Prostate gland (tissue), 2 donors: ENCODE measurements around the gene NBPF3. TPM values are rescaled to one million over a fixed set of nuclear protein-coding genes. Genes with fewer than 3 reads are reported as not detected.

Experiments used
- DNase-seq: peaks from one replicate; pipeline ENCODE4 v3.0.0-alpha.2; 2019; ENCODE audit warnings: low spot score
- H3K27ac ChIP-seq, 2 donors: fragments of 200-600 bp; sonication (generic); 2 replicates each; pipeline ENCODE4 v1.5.1; 2017 to 2019
- H3K27me3 ChIP-seq: fragments of 200-600 bp; sonication (generic); replicated peaks from 2 replicates; pipeline ENCODE4 v1.5.1; 2019; ENCODE audit not compliant: insufficient read depth
- H3K36me3 ChIP-seq, 2 donors: fragments of 200-600 bp; sonication (generic); 1 replicate in 1 of 2; 2 replicates in 1 of 2; pipeline versions ENCODE4 v1.5.1 to v1.8.1; 2017 to 2019
- H3K4me1 ChIP-seq: fragments of 200-600 bp; sonication (generic); replicated peaks from 2 replicates; pipeline ENCODE4 v1.5.1; 2019
- H3K4me3 ChIP-seq, 2 donors: fragments of 200-600 bp; sonication (generic); 2 replicates each; pipeline ENCODE4 v1.5.1; 2017 to 2019
- H3K9me3 ChIP-seq: fragments of 200-600 bp; sonication (generic); 2 replicates; pipeline ENCODE4 v1.5.1; 2017
- CTCF ChIP-seq, 4 experiments: fragments of 200-600 bp in 2 of 4; fragments of 450-650 bp in 2 of 4; sonication (generic) in 2 of 4; IDR thresholded peaks; 1 replicate in 3 of 4; 2 replicates in 1 of 4; pipeline ENCODE4 v1.5.1; 2016 to 2019; ENCODE audit warnings: antibody characterized with exemption in 4 of 4, mild to moderate bottlenecking in 2 of 4, moderate library complexity in 2 of 4
- POLR2A ChIP-seq: fragments of 450-650 bp; IDR thresholded peaks from one replicate; pipeline ENCODE4 v1.6.1; 2016; ENCODE audit warnings: antibody characterized with exemption, mild to moderate bottlenecking
- POLR2AphosphoS5 ChIP-seq: sonication (generic); formaldehyde crosslinking; IDR thresholded peaks from one replicate; pipeline ENCODE4 v1.6.1; 2017; ENCODE audit warnings: antibody characterized with exemption
- WGBS: methylation state at CpG from one replicate; pipeline ENCODE4 v1.1.5; 2018; 5-methylcytosine and 5-hydroxymethylcytosine counted together
- intact Hi-C: fragments of 100-400 bp; cut with DNase I; formaldehyde crosslinking; loops from one replicate; pipeline ENCODE4 v1.14.2; 2022
- total RNA-seq, 2 donors: library from RNA; depleted of rRNA; stranded (reverse); fragments of >200 nt; gene quantifications; one replicate each; pipeline ENCODE4 v1.1.0, GENCODE V29; 2016

Gene NBPF3
- total RNA-seq, 2 donors from 2014 or later, result 13.9 to 19.7 TPM

DNA sequence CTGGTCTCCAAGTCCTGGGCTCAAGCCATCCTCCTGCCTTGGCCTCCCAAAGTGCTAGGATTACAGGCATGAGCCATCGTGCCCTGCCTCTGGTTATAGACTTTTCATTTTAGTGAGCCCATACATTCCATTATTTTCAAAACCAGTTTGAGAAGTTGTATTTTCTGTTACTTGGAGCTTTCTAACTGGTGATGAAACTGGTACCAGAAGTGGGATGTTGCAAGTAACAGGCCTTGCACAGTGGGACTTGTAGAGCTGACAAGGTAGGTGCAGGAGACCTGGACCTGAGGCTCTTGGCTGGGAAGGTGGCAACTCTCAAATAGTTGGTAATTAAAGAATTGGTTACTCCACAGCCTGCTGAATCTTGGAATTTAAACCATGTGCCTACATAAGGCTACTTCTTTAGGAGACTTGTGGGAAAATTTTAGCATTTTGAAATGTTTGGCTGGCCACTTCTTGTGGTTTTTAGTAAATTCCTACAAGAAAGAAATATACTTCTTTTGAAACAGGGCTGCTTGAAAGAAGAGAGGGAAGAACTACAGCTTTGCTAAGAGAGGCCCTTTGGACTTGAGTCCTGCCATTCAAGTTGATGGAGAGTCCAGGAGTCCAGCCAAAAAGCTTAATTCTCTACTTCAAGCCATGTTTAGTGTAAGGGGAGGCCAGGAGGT, 59.5 kb downstream of the NBPF3 start:
- WGBS, result 100% methylated on average over 1 of the region's 1 CpG
- TF ChIP-seq POLR2AphosphoS5 (no peak), POLR2A (no peak), CTCF (IDR thresholded peaks at IDR 0.05) (no peak)
- Histone ChIP-seq H3K4me1 (no peaks in the 10 kb centered on the region), H3K27me3 (no peaks in the 10 kb centered on the region), H3K9me3 (no peaks in the 10 kb centered on the region), H3K36me3 (no peaks in the 10 kb centered on the region), H3K27ac (no peak overlapping the region), H3K4me3 (no peak overlapping the region)
- DNase-seq, result no peak
- intact Hi-C loops, result no loop called here

DNA sequence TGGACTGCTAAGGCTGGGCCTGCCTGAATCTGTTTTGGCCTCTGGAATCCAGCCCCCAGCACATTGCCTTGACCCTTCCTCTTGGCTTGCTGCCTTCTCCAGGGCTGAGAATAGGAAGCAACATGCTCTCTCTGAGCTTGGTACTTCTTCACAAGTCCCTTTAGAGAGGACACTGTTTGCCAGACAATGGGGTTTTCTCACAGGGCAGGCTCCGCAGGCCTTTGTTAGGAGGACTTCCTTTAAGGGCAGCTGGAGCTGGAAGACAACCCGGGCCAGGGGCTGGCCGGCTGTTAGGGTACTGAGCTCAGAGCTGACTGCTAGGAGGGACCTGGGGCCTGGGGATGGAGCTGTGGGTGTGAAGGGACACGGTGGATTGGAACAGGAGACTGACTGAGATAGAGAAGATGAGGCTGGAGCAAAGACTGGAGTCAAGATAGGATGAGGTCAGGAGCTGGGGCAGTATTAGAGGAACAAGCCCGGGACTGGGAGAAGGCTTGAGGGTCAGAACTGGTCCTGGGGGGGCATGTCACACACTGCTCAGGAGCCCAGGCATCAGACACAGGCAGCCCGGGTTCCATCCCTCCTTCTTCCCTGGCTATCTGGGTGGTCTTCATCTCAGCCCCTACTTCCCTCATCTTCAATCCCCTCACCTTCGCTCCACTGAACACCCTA, 63.9 kb downstream of the NBPF3 start:
- no peaks in the 10 kb centered on the region for H3K9me3 ChIP-seq
- DNase-seq, result no peak
- H3K36me3 ChIP-seq, result no peaks in the 10 kb centered on the region
- no peak overlapping the region for H3K4me3 ChIP-seq
- H3K27ac ChIP-seq, result no peak overlapping the region
- intact Hi-C loops, result no loop called here
- WGBS, result 64% methylated on average over 7 of the region's 7 CpGs
- H3K4me1 ChIP-seq, result no peaks in the 10 kb centered on the region
- TF ChIP-seq POLR2AphosphoS5 (no peak), CTCF (IDR thresholded peaks at IDR 0.05) (no peak), POLR2A (no peak)
- no peaks in the 10 kb centered on the region for H3K27me3 ChIP-seq

GRCh38 chr1:21506804-21507203, 66.9 kb downstream of the NBPF3 start:
- intact Hi-C loops, result loop anchor here (5.0 kb wide), 1 partner anchor 65 kb away; no protein-coding TSS in a partner anchor
- no peaks in the 10 kb centered on the region for H3K4me1 ChIP-seq
- no peaks in the 10 kb centered on the region for H3K27me3 ChIP-seq
- WGBS, result 53% methylated on average over 4 of the region's 4 CpGs
- DNase-seq, result no peak
- TF ChIP-seq CTCF (IDR thresholded peaks at IDR 0.05) (no peak), POLR2A (no peak), POLR2AphosphoS5 (no peak)
- no peak overlapping the region for H3K27ac ChIP-seq
- no peaks in the 10 kb centered on the region for H3K9me3 ChIP-seq
- H3K36me3 ChIP-seq, result no peaks in the 10 kb centered on the region
- no peak overlapping the region for H3K4me3 ChIP-seq

DNA sequence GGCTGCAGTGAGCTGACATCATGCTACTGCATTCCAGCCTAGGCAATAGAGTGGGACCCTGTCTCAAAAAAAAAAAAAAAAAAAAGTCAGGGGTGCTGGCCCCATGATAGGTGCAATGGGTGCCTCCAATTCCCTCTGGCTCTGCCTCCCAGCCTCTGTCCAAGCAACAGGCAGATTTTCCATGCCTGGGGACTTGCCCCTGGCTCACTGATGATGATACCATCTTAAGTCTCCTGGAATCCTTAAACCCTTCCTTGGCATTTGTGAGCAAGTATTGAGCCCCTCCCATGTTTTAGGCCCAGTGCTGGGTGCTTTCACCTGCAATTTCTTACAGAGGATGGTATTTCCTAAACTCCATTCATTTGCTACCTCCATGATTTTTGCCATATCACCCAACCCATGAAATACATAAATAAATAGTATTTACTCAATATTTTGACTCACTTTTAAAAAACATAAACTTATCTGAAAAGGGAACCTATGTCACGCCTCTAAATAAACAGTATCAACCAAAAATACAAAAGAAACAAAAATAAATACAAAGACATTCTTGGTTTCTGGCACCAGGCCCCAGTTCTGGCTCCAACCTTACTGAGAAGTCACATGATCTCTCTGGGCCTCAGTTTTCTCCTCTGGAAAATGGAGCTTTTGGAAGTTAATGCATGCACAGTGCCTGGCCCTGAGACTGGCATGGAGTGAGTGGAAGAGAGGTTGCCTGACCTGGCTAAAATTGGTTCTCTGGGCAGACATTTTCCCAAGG, 67.8 kb downstream of the NBPF3 start:
- 96% methylated on average over 1 of the region's 1 CpG for WGBS
- H3K27ac ChIP-seq, result no peak overlapping the region
- H3K27me3 ChIP-seq, result no peaks in the 10 kb centered on the region
- TF ChIP-seq POLR2AphosphoS5, result no peak
- no peak for TF ChIP-seq CTCF (IDR thresholded peaks at IDR 0.05)
- no peak for TF ChIP-seq POLR2A
- no peaks in the 10 kb centered on the region for H3K4me1 ChIP-seq
- no peak for DNase-seq
- H3K4me3 ChIP-seq, result no peak overlapping the region
- no peaks in the 10 kb centered on the region for H3K9me3 ChIP-seq
- intact Hi-C loops, result loop anchor here (5.0 kb wide), 1 partner anchor 65 kb away; no protein-coding TSS in a partner anchor
- H3K36me3 ChIP-seq, result no peaks in the 10 kb centered on the region
